Gastroesophageal sphincter (tissue), 4 donors: ENCODE data around the gene ALPI. TPM values are rescaled to one million over a fixed set of nuclear protein-coding genes. Genes with fewer than 3 reads are reported as not detected.

Experiments
- ATAC-seq: fragments of 150-250 bp; one replicate; pipeline ENCODE4 v1.9.1; 2016; ENCODE audit warnings: mild to moderate bottlenecking, moderate library complexity
- H3K27ac ChIP-seq, 4 donors: fragments of 200-600 bp; sonication (generic) in 3 of 4; 1 replicate in 3 of 4; 2 replicates in 1 of 4; pipeline ENCODE4 v1.5.1; 2016 to 2019
- H3K27me3 ChIP-seq: fragments of 200-600 bp; sonication (generic); one replicate; pipeline ENCODE4 v1.5.1; 2019
- H3K36me3 ChIP-seq, 2 donors: fragments of 200-600 bp; sonication (generic); one replicate each; pipeline ENCODE4 v1.5.1; 2019; ENCODE audit warnings: control low read depth in 1 of 2
- H3K4me1 ChIP-seq, 3 donors: fragments of 200-600 bp; sonication (generic); 1 replicate in 2 of 3; 2 replicates in 1 of 3; pipeline ENCODE4 v1.5.1; 2016 to 2019; ENCODE audit warnings: control low read depth in 2 of 3
- H3K4me3 ChIP-seq, 2 donors: fragments of 200-600 bp; sonication (generic); one replicate each; pipeline ENCODE4 v1.5.1; 2019; ENCODE audit warnings: mild to moderate bottlenecking in 1 of 2, moderate library complexity in 1 of 2
- H3K9me3 ChIP-seq, 3 donors: fragments of 200-600 bp; sonication (generic); one replicate each; pipeline ENCODE4 v1.5.1; 2017 to 2019; ENCODE audit warnings: control low read depth in 2 of 3
- EP300 ChIP-seq: sonication (generic); formaldehyde crosslinking; IDR thresholded peaks from one replicate; pipeline ENCODE4 v1.6.1; 2017; ENCODE audit warnings: antibody characterized with exemption, mild to moderate bottlenecking
- POLR2A ChIP-seq, 2 donors: fragments of 450-650 bp; IDR thresholded peaks; one replicate each; pipeline ENCODE4 v1.6.1; 2017; ENCODE audit warnings: antibody characterized with exemption in 2 of 2, mild to moderate bottlenecking in 2 of 2, moderate library complexity in 1 of 2
- POLR2AphosphoS5 ChIP-seq: sonication (generic); formaldehyde crosslinking; IDR thresholded peaks from one replicate; pipeline ENCODE4 v1.6.1; 2017; ENCODE audit warnings: antibody characterized with exemption
- WGBS, 2 donors: methylation state at CpG; one replicate each; pipeline ENCODE4 v1.1.5; 2018; ENCODE audit warnings: low coverage in 1 of 2; 5-methylcytosine and 5-hydroxymethylcytosine counted together
- total RNA-seq, 4 donors: library from RNA; depleted of rRNA; stranded (reverse); fragments of >200 nt; gene quantifications; one replicate each; pipeline ENCODE4 v1.1.0, GENCODE V29; 2016
- TF ChIP-seq, protein P1 (sequence below), 4 experiments: fragments of 200-600 bp in 2 of 4; fragments of 450-650 bp in 2 of 4; sonication (generic) in 1 of 4; IDR thresholded peaks; one replicate each; pipeline ENCODE4 v1.5.1; 2017 to 2019; ENCODE audit warnings: antibody characterized with exemption in 4 of 4, mild to moderate bottlenecking in 2 of 4, moderate library complexity in 2 of 4

The ALPI gene
- total RNA-seq, 4 donors from 2014 or later = not detected

GRCh38 chr2:232483311-232483922 is 27.5 kb downstream of the ALPI start:
- no peak for TF ChIP-seq POLR2A (IDR thresholded peaks at IDR 0.05)
- TF ChIP-seq EP300 = no peak
- no peak for TF ChIP-seq POLR2AphosphoS5
- TF ChIP-seq, protein P1, sequence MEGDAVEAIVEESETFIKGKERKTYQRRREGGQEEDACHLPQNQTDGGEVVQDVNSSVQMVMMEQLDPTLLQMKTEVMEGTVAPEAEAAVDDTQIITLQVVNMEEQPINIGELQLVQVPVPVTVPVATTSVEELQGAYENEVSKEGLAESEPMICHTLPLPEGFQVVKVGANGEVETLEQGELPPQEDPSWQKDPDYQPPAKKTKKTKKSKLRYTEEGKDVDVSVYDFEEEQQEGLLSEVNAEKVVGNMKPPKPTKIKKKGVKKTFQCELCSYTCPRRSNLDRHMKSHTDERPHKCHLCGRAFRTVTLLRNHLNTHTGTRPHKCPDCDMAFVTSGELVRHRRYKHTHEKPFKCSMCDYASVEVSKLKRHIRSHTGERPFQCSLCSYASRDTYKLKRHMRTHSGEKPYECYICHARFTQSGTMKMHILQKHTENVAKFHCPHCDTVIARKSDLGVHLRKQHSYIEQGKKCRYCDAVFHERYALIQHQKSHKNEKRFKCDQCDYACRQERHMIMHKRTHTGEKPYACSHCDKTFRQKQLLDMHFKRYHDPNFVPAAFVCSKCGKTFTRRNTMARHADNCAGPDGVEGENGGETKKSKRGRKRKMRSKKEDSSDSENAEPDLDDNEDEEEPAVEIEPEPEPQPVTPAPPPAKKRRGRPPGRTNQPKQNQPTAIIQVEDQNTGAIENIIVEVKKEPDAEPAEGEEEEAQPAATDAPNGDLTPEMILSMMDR (IDR thresholded peaks at IDR 0.05) = no peak
- H3K27me3 ChIP-seq = peaks cover 91% of the 10 kb centered on the region

DNA sequence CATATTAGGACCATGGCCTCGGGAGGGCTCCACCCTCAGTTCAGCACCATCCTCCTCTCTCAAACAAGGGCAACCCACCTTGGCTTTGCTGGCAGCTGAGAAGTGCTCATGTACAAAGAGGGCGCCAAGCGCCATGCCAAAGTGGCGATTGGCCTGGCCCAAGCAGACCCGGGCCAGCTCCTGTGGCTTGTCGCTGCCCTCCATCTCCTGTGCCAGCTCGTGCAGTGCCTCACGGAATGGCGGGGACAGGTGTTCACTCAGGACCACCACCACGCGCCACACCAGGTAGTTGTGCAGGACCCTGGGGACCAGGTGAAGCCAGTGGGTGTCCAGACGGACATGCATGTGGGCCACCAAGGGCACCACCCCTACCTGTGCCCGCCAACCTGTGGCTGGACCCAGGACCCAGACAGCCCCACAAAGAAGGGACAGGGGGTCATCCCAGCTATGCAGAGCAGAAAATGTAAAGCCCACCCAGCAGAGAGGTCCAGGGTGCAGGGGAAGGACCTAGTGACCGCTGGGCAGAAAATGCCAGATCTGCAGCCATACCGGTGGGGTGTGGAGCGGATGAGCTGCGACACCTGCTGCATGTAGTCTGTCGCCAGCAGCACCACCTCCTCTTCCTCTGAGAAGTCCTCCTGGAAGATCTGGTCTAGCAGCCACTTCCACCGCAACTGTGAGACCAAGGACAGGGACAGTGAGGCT is 28.1 kb downstream of the ALPI start:
- no peaks in the 10 kb centered on the region for H3K36me3 ChIP-seq
- peaks cover 97% of the 10 kb centered on the region for H3K27me3 ChIP-seq
- no peak for ATAC-seq
- no peaks in the 10 kb centered on the region for H3K9me3 ChIP-seq
- H3K4me1 ChIP-seq = peaks cover 0 to 28% (median 4%) of the 10 kb centered on the region in 3 donors
- no peak overlapping the region for H3K27ac ChIP-seq
- 60 to 85% methylated on average over 1 to 5 of the region's 19 CpGs for WGBS, 2 donors
- TF ChIP-seq EP300 = no peak
- no peak for TF ChIP-seq POLR2A (IDR thresholded peaks at IDR 0.05)
- TF ChIP-seq, protein P1 (IDR thresholded peaks at IDR 0.05) = no peak
- no peak for TF ChIP-seq POLR2AphosphoS5
- no peak overlapping the region for H3K4me3 ChIP-seq

More at GRCh38 chr2:232483311-232483922, 27.5 kb downstream of the ALPI start:
- no CpG with 5 or more reads among the region's 10 CpGs for WGBS, 2 donors
- Histone ChIP-seq H3K27ac (no peak overlapping the region), H3K4me3 (no peak overlapping the region), H3K4me1 (peaks cover 0 to 28% (median 4%) of the 10 kb centered on the region in 3 donors), H3K36me3 (no peaks in the 10 kb centered on the region), H3K9me3 (no peaks in the 10 kb centered on the region)
- ATAC-seq = no peak

DNA sequence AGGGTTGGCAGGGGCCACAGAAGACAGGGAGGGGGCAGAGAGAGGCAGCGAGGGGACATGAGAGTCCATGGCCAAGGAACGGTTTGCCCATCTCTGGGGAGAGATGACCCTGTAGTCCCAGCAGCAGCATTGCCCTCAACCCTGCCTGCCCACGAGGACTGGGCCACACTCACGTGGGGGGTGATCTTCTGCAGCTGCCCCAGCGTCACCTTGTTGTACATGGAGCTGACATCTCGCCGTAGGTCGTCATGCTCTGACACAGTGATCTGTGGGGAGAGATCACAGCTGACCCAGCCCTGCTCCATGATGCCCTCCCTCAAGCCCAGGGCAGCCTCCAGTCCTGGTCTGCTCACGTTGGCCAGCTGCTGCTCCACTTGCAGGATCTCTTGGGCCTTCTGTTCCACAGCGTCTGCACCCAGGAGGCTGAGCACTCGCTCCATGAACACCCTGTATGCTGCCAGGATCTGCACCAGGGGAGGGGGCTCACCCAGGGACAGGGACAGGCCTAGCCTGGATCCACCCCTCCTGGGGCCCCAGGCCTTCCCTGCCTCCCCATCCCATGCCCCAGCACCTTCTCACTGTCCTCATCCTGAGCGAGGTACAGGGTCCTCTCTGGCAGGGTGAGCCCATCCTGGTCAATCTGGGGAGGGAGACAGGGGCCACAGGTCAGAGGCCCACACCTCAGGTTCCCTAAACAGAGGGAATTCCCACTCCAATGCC is 28.8 kb downstream of the ALPI start:
- 86 to 93% methylated on average over 1 to 3 of the region's 12 CpGs for WGBS, 2 donors
- H3K27me3 ChIP-seq = peaks cover 100% of the 10 kb centered on the region

GRCh38 chr2:232485348-232485756 is 29.4 kb downstream of the ALPI start:
- TF ChIP-seq POLR2AphosphoS5 (no peak), POLR2A (IDR thresholded peaks at IDR 0.05) (no peak)
- WGBS, 2 donors = 7 to 13% methylated on average over 3 to 12 of the region's 22 CpGs
- Histone ChIP-seq H3K4me1 (peaks cover 0 to 28% (median 4%) of the 10 kb centered on the region in 3 donors), H3K27ac (no peak overlapping the region), H3K27me3 (peaks cover 100% of the 10 kb centered on the region), H3K4me3 (no peak overlapping the region), H3K36me3 (no peaks in the 10 kb centered on the region), H3K9me3 (no peaks in the 10 kb centered on the region)
- no peak for ATAC-seq

More for the DNA sequence above, 28.8 kb downstream of the ALPI start:
- Histone ChIP-seq H3K4me3 (no peak overlapping the region), H3K36me3 (no peaks in the 10 kb centered on the region), H3K27ac (no peak overlapping the region), H3K9me3 (no peaks in the 10 kb centered on the region), H3K4me1 (peaks cover 0 to 28% (median 4%) of the 10 kb centered on the region in 3 donors)
- ATAC-seq = no peak
- TF ChIP-seq, protein P1 (IDR thresholded peaks at IDR 0.05) = no peak
- no peak for TF ChIP-seq POLR2AphosphoS5
- TF ChIP-seq POLR2A (IDR thresholded peaks at IDR 0.05) = no peak
- TF ChIP-seq EP300 = no peak

GRCh38 chr2:232485757-232486557 is 30.0 kb downstream of the ALPI start:
- Histone ChIP-seq H3K27ac (no peak overlapping the region), H3K27me3 (peaks cover 100% of the 10 kb centered on the region), H3K4me3 (no peak overlapping the region), H3K36me3 (no peaks in the 10 kb centered on the region), H3K4me1 (peaks cover 0 to 28% (median 4%) of the 10 kb centered on the region in 3 donors), H3K9me3 (no peaks in the 10 kb centered on the region)
- ATAC-seq = no peak
- TF ChIP-seq, protein P1 (IDR thresholded peaks at IDR 0.05) = no peak
- TF ChIP-seq EP300 (no peak), POLR2AphosphoS5 (no peak), POLR2A (IDR thresholded peaks at IDR 0.05) (no peak)
- WGBS, 2 donors = no CpG with 5 or more reads among the region's 111 CpGs
